Adipocyte (in vitro differentiated cells): ENCODE data around the gene EMC9.

ENCODE experiments used
- DNase-seq: peaks from one replicate; pipeline ENCODE4 v3.0.0-alpha.2; 2015; ENCODE audit warnings: low read depth
- H3K27me3 ChIP-seq: replicated peaks from 2 replicates; pipeline ENCODE4 v1.7.0; 2013; ENCODE audit warnings: mild to moderate bottlenecking, low read length, moderate library complexity; ENCODE audit not compliant: control insufficient read depth, insufficient read depth
- H3K36me3 ChIP-seq: 2 replicates; pipeline ENCODE4 v1.7.0; 2013; ENCODE audit warnings: low read length, mild to moderate bottlenecking, moderate library complexity; ENCODE audit not compliant: control insufficient read depth, insufficient read depth, severe bottlenecking
- H3K4me1 ChIP-seq: 2 replicates; pipeline ENCODE4 v1.7.0; 2013; ENCODE audit warnings: mild to moderate bottlenecking, low read length, moderate library complexity; ENCODE audit not compliant: control insufficient read depth, insufficient read depth
- H3K4me3 ChIP-seq: 2 replicates; pipeline ENCODE4 v1.7.0; 2013; ENCODE audit warnings: mild to moderate bottlenecking, low read length, moderate library complexity
- H3K9ac ChIP-seq: 2 replicates; pipeline ENCODE4 v1.7.0; 2013; ENCODE audit warnings: mild to moderate bottlenecking, low read length, moderate library complexity
- H3K9me3 ChIP-seq: 2 replicates; pipeline ENCODE4 v1.7.0; 2013; ENCODE audit warnings: mild to moderate bottlenecking, low read length, moderate library complexity; ENCODE audit not compliant: control insufficient read depth

Gene EMC9, protein sequence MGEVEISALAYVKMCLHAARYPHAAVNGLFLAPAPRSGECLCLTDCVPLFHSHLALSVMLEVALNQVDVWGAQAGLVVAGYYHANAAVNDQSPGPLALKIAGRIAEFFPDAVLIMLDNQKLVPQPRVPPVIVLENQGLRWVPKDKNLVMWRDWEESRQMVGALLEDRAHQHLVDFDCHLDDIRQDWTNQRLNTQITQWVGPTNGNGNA

DNA sequence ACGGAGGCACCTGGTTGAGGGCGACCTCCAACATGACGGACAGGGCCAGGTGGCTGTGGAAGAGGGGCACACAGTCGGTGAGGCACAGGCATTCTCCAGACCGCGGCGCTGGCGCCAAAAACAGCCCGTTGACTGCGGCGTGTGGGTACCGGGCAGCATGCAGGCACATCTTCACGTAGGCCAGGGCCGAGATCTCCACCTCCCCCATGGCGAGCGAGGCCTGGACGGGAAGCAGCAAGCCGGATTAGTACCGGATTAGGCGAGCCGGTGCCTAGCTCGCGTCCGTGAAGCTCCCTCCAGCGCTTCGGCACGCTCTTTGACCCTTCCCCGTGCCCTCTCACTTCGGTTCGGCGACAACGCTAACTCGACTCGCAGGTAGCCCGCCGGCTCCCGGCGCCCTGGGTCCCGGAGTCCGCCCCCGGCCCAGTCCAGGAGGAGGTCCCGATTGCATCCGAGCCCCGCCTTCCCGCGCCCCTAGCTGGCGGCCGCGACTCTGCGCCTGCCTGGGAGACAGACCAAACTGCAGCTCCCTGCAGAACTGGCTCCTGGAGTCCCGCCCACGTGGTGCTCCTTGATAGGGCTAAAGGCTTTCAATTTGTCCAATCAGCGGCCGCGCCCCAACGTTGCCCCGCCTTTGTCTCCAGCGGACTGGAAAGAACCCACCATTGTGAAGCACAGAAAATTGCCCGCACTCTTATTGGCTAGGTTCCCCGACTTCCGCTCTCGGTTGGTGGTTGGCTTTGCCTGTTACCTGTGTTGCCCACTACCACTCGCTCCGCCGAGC, at the start of gene EMC9:
EMC9 (minus strand) TSS at position 495 of the 784 bp plus-strand sequence; CDS start at position 208, 287 bp downstream.
- no peaks in the 10 kb centered on the region for H3K27me3 ChIP-seq
- peak within 1 kb of the TSS; percentile 88 for H3K9ac ChIP-seq
- peaks cover 35% of the 10 kb centered on the region for H3K4me1 ChIP-seq
- peaks cover 21% of the 10 kb centered on the region for H3K36me3 ChIP-seq
- H3K4me3 ChIP-seq, result peak within 1 kb of the TSS; percentile 87
- no peaks in the 10 kb centered on the region for H3K9me3 ChIP-seq
- peak; percentile 100 for DNase-seq

DNA sequence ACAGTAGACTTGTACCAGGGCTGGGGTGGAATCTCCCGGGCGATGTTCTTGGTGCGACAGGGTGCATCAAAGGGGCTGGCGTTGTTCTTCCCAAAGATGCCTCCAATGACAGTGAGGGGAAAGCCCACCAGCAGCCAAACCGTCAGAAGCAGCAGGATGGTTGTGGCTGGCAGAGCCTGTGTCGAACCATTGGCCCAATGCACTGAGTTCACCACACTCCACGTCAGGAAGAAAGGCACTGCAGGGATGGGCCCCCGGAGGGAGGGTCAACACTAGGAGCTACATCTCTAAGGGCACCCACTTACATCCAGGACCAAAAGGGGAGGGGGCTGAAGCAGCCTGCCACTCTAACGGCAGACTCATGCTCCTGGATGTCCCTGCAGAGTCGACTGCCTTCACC, 49.0 kb upstream of the EMC9 start:
- H3K9ac ChIP-seq, result no peak overlapping the region
- peaks cover 35% of the 10 kb centered on the region for H3K36me3 ChIP-seq
- no peak overlapping the region for H3K4me3 ChIP-seq
- no peak for DNase-seq
- H3K9me3 ChIP-seq, result no peaks in the 10 kb centered on the region
- peaks cover 31% of the 10 kb centered on the region for H3K4me1 ChIP-seq
- no peaks in the 10 kb centered on the region for H3K27me3 ChIP-seq

DNA sequence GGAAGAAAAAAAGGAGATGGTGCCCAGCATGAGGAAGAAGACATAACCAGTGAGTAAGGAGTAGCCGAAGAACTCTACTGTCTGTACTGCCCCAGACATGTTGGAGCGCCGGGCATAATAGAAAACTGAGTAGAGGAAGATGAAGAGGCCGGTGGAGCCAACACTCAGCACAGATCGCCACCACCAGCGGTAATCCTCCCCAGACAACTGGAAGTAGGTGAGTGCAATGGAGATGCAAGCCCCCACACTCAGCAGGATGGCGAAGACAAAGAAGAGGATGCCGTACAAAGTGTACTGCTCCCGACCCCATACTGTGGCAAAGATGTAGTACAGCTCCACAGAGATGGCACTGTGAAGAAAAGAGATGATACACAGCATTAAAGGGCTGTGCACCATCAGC, 48.1 kb upstream of the EMC9 start:
- Histone ChIP-seq H3K36me3 (peaks cover 44% of the 10 kb centered on the region), H3K9ac (peak overlapping the region; percentile 92), H3K4me3 (no peak overlapping the region), H3K9me3 (no peaks in the 10 kb centered on the region), H3K4me1 (peaks cover 26% of the 10 kb centered on the region), H3K27me3 (no peaks in the 10 kb centered on the region)
- DNase-seq, result no peak

DNA sequence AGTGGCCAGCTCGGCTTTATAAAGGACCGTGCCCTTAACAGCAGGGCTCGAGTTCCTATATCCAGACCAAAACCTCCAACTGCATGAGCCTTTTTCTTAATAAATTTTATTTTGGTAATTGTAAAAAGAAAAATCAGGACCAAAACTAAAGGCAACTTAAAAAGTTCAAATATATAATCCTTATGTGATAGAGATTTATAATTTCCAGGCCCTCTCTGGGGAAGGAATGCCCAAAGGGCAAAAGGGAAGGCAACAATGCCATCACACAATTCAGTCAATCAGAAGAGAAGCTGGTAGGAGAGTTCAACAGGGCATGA, 47.6 kb upstream of the EMC9 start:
- H3K4me1 ChIP-seq, result peaks cover 22% of the 10 kb centered on the region
- peak overlapping the region; percentile 91 for H3K4me3 ChIP-seq
- H3K36me3 ChIP-seq, result peaks cover 49% of the 10 kb centered on the region
- no peaks in the 10 kb centered on the region for H3K27me3 ChIP-seq
- no peaks in the 10 kb centered on the region for H3K9me3 ChIP-seq
- DNase-seq, result no peak
- peak overlapping the region; percentile 92 for H3K9ac ChIP-seq

DNA sequence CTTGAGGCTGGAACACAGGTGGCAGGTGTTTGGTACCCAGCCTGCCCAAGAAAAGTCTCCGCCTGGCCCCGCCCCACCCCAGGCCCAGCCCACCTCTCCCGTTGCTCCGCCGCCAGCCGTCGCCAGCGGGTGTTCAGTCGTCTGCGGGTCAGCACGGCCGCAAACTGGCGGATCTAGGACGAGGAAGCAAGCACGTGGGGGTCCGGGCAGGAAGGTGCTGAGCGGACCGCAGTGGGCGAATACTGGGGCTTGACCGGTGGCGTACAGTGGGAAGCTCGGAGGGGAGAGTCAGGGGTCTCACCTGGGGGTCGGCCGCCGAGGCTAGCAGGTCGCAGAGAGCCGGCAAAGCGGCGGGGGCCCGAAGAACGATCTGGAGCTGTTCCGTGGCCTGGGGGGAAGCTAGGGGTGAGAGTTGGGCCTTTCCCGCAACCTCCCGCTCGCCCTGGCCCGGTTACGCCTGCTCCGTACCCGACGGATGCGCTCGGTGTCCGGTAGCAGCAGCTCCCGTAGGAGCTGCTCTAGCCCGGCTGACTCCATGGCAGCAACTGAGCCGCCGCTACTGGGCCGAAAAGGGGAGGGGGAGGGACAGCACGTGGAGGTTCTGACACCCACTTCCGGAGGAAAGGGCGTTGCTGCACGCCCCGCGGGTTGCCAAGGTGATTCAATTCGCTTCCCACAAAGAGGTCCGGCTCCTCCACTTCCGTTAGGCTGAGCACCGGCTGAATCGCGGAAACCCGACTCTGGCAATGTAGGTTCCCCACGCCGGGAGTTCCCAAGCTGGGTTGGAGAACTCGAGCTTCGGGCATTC, 47.1 kb upstream of the EMC9 start, which contains the start of gene IPO4:
IPO4 (minus strand) TSS at position 566 of the 808 bp plus-strand sequence; CDS start at position 537, 29 bp downstream.
- Histone ChIP-seq H3K9ac (peak within 1 kb of the TSS; percentile 92), H3K36me3 (peaks cover 53% of the 10 kb centered on the region), H3K27me3 (no peaks in the 10 kb centered on the region), H3K4me3 (peak within 1 kb of the TSS; percentile 91), H3K9me3 (no peaks in the 10 kb centered on the region), H3K4me1 (peaks cover 20% of the 10 kb centered on the region)
- DNase-seq, result peak; percentile 99

DNA sequence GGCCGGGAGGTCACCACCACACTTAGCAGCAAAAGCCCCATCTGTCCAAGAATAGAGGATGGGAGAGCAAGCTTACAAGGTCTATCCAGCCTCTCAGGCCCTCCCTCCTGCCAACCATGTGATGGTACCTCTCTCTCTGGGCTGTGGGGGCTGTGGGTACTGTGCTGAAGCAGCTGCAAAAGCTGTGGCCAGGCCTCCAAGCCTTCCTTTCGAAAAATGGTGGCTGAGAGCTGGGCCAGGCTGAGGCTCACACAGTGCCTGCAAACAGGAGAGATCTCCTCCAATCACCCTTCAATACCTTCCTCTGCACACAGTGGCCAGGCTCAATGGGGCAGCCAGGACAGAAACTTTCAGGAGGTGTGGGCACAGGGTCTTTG, 46.1 kb upstream of the EMC9 start:
- H3K9me3 ChIP-seq, result no peaks in the 10 kb centered on the region
- DNase-seq, result no peak
- H3K4me1 ChIP-seq, result peaks cover 20% of the 10 kb centered on the region
- peak overlapping the region; percentile 92 for H3K9ac ChIP-seq
- H3K4me3 ChIP-seq, result peak overlapping the region; percentile 91
- H3K36me3 ChIP-seq, result peaks cover 57% of the 10 kb centered on the region
- no peaks in the 10 kb centered on the region for H3K27me3 ChIP-seq

DNA sequence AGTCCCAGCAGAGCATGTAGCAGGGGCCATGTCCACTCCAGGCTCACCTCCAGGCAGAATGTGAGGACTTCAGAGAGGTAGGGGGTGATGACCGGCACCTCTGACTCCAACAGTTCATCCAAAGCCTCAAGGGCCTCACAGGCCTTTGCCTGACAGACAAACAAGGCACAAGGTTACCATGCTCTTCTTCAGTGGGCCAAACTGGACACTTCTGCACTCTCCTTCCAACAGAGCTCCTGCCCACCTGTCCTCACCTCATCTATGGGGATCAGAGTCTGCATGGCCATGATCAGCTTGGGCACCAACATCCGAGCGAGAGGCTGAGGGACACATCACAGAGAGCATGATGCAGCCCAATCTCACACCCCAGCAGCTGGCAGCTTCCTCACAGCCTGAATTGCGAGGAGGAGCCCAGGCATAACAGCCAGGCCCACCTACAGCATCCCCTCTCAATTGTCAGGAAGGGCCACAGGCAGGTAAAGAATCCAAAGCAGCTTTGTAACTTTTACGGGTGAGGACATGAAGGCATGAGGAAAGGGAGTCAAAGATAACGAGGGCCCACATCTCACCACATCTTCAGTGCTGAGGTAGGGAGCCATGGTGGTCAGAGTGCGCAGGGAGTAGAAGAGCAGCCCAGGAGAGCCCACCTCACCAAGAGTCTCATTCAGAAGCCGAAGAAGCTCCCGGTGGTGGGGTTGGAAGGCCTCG, 45.6 kb upstream of the EMC9 start:
- Histone ChIP-seq H3K9ac (peak overlapping the region; percentile 92), H3K4me1 (peaks cover 20% of the 10 kb centered on the region), H3K9me3 (no peaks in the 10 kb centered on the region), H3K36me3 (peaks cover 57% of the 10 kb centered on the region), H3K27me3 (no peaks in the 10 kb centered on the region), H3K4me3 (peak overlapping the region; percentile 91)
- no peak for DNase-seq

DNA sequence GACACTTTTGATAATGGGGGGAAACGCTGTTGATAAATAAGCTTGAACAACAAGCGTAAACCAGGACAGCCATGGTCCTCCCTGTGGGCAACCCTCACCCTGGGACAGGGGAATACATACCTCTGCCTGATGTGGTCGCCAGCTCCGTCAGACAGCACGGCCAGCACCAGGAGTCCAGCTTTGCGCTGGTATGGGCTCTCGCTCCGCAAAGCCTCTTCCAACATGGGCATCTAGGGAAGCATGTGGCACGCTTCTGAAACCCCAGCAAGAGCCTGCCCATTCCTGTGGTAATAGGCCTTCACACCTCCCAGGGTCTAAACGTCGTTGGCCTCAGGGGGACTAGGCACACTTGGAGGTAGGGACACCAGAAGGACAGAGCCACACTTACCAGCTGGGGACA, 44.4 kb upstream of the EMC9 start:
- Histone ChIP-seq H3K9ac (no peak overlapping the region), H3K36me3 (peaks cover 66% of the 10 kb centered on the region), H3K27me3 (no peaks in the 10 kb centered on the region), H3K4me1 (peaks cover 20% of the 10 kb centered on the region), H3K9me3 (no peaks in the 10 kb centered on the region), H3K4me3 (no peak overlapping the region)
- DNase-seq, result no peak

DNA sequence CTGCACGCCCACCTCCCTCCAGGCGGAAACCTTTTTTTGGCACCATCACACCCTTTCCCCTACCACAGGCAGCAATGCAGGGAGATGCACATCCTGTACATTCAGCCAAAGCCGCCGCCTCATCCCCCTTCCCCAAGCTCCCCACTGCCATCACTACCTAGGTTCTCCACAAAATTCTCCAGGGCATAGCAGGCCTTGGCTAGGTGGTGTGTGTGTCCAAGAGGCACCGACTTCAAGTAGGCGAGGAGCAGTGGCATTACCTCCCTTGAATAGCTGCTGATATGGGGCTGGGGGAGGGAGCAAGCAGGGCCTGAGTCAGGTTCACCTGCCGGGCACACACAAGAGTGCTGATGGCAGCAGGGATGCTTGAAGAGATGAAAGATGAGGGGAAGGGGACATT, 43.6 kb upstream of the EMC9 start:
- Histone ChIP-seq H3K4me3 (no peak overlapping the region), H3K4me1 (peaks cover 27% of the 10 kb centered on the region), H3K9ac (no peak overlapping the region), H3K27me3 (no peaks in the 10 kb centered on the region), H3K36me3 (peaks cover 71% of the 10 kb centered on the region), H3K9me3 (no peaks in the 10 kb centered on the region)
- DNase-seq, result no peak

DNA sequence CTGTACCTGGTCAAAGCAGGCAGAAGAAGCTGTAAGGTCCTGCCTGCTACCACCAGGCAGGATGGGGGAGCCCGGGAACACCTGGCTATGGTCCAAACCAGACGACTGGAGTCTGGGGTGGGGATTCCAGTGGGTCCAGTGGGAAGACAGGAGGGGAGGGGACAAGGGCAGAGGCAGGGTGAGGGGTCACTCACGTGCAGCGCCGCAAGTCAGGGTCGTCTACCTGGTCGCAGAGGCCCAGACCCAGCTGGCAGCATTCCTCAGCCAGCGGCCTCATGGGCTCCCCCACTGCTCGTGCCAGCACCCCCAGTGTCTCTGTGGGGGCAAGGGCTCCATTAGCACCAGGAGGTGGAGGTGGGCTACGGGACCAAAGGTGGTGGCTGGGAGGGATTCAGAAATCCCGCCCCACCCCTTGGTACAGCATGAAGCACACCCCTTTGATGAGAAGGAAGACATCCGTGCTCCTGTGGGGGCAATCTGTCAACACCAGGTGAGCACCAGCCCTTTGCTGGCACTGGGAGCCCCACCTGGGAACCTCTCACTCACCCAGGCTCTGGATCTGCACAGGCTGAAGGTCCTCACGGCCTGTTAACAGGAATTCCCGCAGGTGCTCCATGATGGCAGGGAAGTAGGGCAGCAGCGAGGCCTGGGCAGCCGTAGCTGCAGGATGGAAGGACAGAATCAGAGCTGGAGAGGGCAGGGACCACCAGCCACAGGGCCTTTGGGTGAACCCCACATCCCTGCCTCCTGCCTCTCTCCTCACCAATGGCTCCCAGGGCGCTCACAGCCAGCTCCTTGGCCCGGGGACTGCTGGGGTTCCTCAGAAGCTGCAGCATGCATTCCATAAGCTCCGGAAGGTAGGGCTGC, 42.9 kb upstream of the EMC9 start:
- no peak for DNase-seq
- no peaks in the 10 kb centered on the region for H3K9me3 ChIP-seq
- peaks cover 76% of the 10 kb centered on the region for H3K36me3 ChIP-seq
- no peaks in the 10 kb centered on the region for H3K27me3 ChIP-seq
- H3K9ac ChIP-seq, result no peak overlapping the region
- H3K4me1 ChIP-seq, result peaks cover 32% of the 10 kb centered on the region
- H3K4me3 ChIP-seq, result no peak overlapping the region
